HK-2 (cell line): ENCODE data around the gene CTNNBIP1.

Experiments used
- DNase-seq: peaks from one replicate; pipeline ENCODE4 v3.0.0-alpha.2; 2018; ENCODE audit not compliant: unreplicated experiment

CTNNBIP1 gene

GRCh38 chr1:9904596-9904995, 5.5 kb downstream of the CTNNBIP1 start:
- DNase-seq: no peak

GRCh38 chr1:9903801-9904527, 6.1 kb downstream of the CTNNBIP1 start:
- no peak for DNase-seq

GRCh38 chr1:9902060-9902452, 8.0 kb downstream of the CTNNBIP1 start:
- no peak for DNase-seq

GRCh38 chr1:9901148-9902059, 8.7 kb downstream of the CTNNBIP1 start:
- DNase-seq: no peak

- no peak for DNase-seq
Observed at GRCh38 chr1:9900142-9901043, 9.7 kb downstream of the CTNNBIP1 start.

GRCh38 chr1:9894115-9894514, 16.0 kb downstream of the CTNNBIP1 start:
- no peak for DNase-seq

- DNase-seq: peak; percentile 52
Observed at GRCh38 chr1:9892563-9893528, 17.2 kb downstream of the CTNNBIP1 start.

GRCh38 chr1:9891207-9891606, 18.9 kb downstream of the CTNNBIP1 start:
- DNase-seq: no peak

GRCh38 chr1:9890224-9890731, 19.8 kb downstream of the CTNNBIP1 start:
- peak; percentile 66 for DNase-seq

GRCh38 chr1:9889411-9889810, 20.7 kb downstream of the CTNNBIP1 start:
- no peak for DNase-seq

- no peak for DNase-seq
Observed at GRCh38 chr1:9888886-9889285, 21.2 kb downstream of the CTNNBIP1 start.

GRCh38 chr1:9887070-9887469, 23.0 kb downstream of the CTNNBIP1 start:
- DNase-seq: no peak

- DNase-seq: no peak
Observed at GRCh38 chr1:9886092-9886742, 23.9 kb downstream of the CTNNBIP1 start.

GRCh38 chr1:9884805-9885204, 25.3 kb downstream of the CTNNBIP1 start:
- DNase-seq: no peak

- no peak for DNase-seq
Observed at GRCh38 chr1:9883585-9884449, 26.3 kb downstream of the CTNNBIP1 start.

- no peak for DNase-seq
Observed at GRCh38 chr1:9882945-9883303, 27.1 kb downstream of the CTNNBIP1 start.

- DNase-seq: no peak
Observed at GRCh38 chr1:9882296-9882944, 27.6 kb downstream of the CTNNBIP1 start.

- no peak for DNase-seq
Observed at GRCh38 chr1:9881838-9882249, 28.2 kb downstream of the CTNNBIP1 start.

GRCh38 chr1:9878404-9878803, 31.7 kb downstream of the CTNNBIP1 start:
- DNase-seq: no peak
